ENCODE data around the gene CEACAM8. TPM values are rescaled to one million over a fixed set of nuclear protein-coding genes. Genes with fewer than 3 reads are reported as not detected.

The CEACAM8 gene
- total and polyA plus RNA-seq, 2 donors (not counting 1 experiment from before 2014, with no cell fraction given): not detected

DNA sequence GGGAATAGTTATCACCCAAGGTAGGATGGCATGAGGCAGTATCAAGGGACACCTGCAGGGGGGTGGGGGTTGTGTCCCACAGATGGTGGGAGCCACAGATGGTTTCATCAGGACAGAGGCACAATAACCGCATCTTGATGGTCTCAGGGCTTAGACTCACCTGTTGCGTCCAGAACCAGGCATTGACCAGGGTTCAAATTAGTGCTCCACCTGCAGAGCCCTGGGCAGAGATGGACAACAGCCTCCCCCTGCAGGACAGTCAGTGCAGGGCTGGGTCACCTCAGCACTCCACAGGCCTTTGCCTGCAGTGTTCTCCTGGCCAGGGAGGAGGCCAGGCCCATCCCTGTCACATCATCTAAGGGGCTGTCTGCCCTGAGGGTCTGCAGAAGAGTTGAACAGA lies 51.9 kb downstream of the CEACAM8 start:
- no peak overlapping the region for H3K9ac ChIP-seq (ENCODE audit: low read length)
- no peaks in the 10 kb centered on the region for H4K20me1 ChIP-seq (ENCODE audit: control insufficient read depth, insufficient read depth, low read length, poor library complexity, severe bottlenecking)
- Mint-ChIP-seq H3K9me3 (ENCODE audit: insufficient read depth) (no peaks in the 10 kb centered on the region), H3K4me3 (no peak overlapping the region), H3K27me3 (peaks cover 26% of the 10 kb centered on the region), H3K4me1 (no peaks in the 10 kb centered on the region), H3K27ac (no peak overlapping the region)
- no peaks in the 10 kb centered on the region for H3K36me3 ChIP-seq (replicated peaks in 1 of 2; ENCODE audit: control extremely low read depth in 1 of 2, control insufficient read depth in 1 of 2, extremely low read depth in 1 of 2, insufficient read depth in 2 of 2, low read length in 1 of 2)
- H3K9me3 ChIP-seq (ENCODE audit: control extremely low read depth in 1 of 3, control insufficient read depth in 2 of 3, insufficient read depth in 1 of 3, low read length in 2 of 3): no peaks in the 10 kb centered on the region
- ATAC-seq (ENCODE audit: low read depth) (no peak), DNase-seq (no peak)
- no peak for TF ChIP-seq EZH2 (IDR thresholded peaks at IDR 0.05; ENCODE audit: borderline replicate concordance, insufficient read depth, low read depth, low read length, poor library complexity, severe bottlenecking)
- TF ChIP-seq, protein P1, sequence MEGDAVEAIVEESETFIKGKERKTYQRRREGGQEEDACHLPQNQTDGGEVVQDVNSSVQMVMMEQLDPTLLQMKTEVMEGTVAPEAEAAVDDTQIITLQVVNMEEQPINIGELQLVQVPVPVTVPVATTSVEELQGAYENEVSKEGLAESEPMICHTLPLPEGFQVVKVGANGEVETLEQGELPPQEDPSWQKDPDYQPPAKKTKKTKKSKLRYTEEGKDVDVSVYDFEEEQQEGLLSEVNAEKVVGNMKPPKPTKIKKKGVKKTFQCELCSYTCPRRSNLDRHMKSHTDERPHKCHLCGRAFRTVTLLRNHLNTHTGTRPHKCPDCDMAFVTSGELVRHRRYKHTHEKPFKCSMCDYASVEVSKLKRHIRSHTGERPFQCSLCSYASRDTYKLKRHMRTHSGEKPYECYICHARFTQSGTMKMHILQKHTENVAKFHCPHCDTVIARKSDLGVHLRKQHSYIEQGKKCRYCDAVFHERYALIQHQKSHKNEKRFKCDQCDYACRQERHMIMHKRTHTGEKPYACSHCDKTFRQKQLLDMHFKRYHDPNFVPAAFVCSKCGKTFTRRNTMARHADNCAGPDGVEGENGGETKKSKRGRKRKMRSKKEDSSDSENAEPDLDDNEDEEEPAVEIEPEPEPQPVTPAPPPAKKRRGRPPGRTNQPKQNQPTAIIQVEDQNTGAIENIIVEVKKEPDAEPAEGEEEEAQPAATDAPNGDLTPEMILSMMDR (IDR thresholded peaks at IDR 0.05): no peak
- H3K4me3 ChIP-seq (ENCODE audit: control extremely low read depth in 1 of 5, extremely low read depth in 1 of 5, insufficient read depth in 1 of 5, low read depth in 2 of 5, low read length in 4 of 5): no peak overlapping the region
- no peak overlapping the region for H2AFZ ChIP-seq (ENCODE audit: insufficient read depth, low read depth, low read length, poor library complexity, severe bottlenecking)
- peaks cover 0 to 6% (median 3%) of the 10 kb centered on the region in 4 experiments for H3K27me3 ChIP-seq (replicated peaks in 1 of 4; ENCODE audit: control extremely low read depth in 1 of 4, control insufficient read depth in 3 of 4, insufficient read depth in 4 of 4, low read length in 3 of 4)
- H3K4me2 ChIP-seq (replicated peaks; ENCODE audit: low read depth, low read length, poor library complexity, severe bottlenecking): no peak overlapping the region
- intact Hi-C loops (cut with micrococcal nuclease): no loop called here
- H3K27ac ChIP-seq (ENCODE audit: low read length in 2 of 2): no peak overlapping the region
- 92% methylated on average over 2 of the region's 2 CpGs for WGBS (ENCODE audit: insufficient coverage)
- H3K79me2 ChIP-seq (ENCODE audit: control insufficient read depth, insufficient read depth, low read length): no peaks in the 10 kb centered on the region
- POLR2A ChIA-PET: no interaction called here
- H3K4me1 ChIP-seq (ENCODE audit: control insufficient read depth in 2 of 2, insufficient read depth in 2 of 2, low read length in 2 of 2): no peaks in the 10 kb centered on the region
- CTCF ChIA-PET: interaction anchor here (2.8 kb wide), 1 partner anchor 92 kb away, joined by 10 read pairs; no protein-coding TSS in a partner anchor

- no peaks in the 10 kb centered on the region for H3K9me3 Mint-ChIP-seq (ENCODE audit: insufficient read depth)
- H3K4me1 ChIP-seq (ENCODE audit: control insufficient read depth in 2 of 2, insufficient read depth in 2 of 2, low read length in 2 of 2): no peaks in the 10 kb centered on the region
- POLR2A ChIA-PET: no interaction called here
- TF ChIP-seq EZH2 (IDR thresholded peaks at IDR 0.05; ENCODE audit: borderline replicate concordance, insufficient read depth, low read depth, low read length, poor library complexity, severe bottlenecking): no peak
- TF ChIP-seq, protein P1 (IDR thresholded peaks at IDR 0.05): no peak
- H3K9ac ChIP-seq (ENCODE audit: low read length): no peak overlapping the region
- H3K4me3 ChIP-seq (ENCODE audit: control extremely low read depth in 1 of 5, extremely low read depth in 1 of 5, insufficient read depth in 1 of 5, low read depth in 2 of 5, low read length in 4 of 5): no peak overlapping the region
- no peak overlapping the region for H3K27ac ChIP-seq (ENCODE audit: low read length in 2 of 2)
- no peak overlapping the region for H3K4me2 ChIP-seq (replicated peaks; ENCODE audit: low read depth, low read length, poor library complexity, severe bottlenecking)
- no peak overlapping the region for H3K27ac Mint-ChIP-seq
- ATAC-seq (ENCODE audit: low read depth) (no peak), DNase-seq (no peak)
- H3K27me3 ChIP-seq (replicated peaks in 1 of 4; ENCODE audit: control extremely low read depth in 1 of 4, control insufficient read depth in 3 of 4, insufficient read depth in 4 of 4, low read length in 3 of 4): peaks cover 0 to 4% (median 0%) of the 10 kb centered on the region in 4 experiments
- H3K27me3 Mint-ChIP-seq: peaks cover 3% of the 10 kb centered on the region
- no peaks in the 10 kb centered on the region for H3K9me3 ChIP-seq (ENCODE audit: control extremely low read depth in 1 of 3, control insufficient read depth in 2 of 3, insufficient read depth in 1 of 3, low read length in 2 of 3)
- WGBS (ENCODE audit: insufficient coverage): 91% methylated on average over 7 of the region's 8 CpGs
- H3K4me3 Mint-ChIP-seq: no peak overlapping the region
- no peak overlapping the region for H2AFZ ChIP-seq (ENCODE audit: insufficient read depth, low read depth, low read length, poor library complexity, severe bottlenecking)
- CTCF ChIA-PET: interaction anchor here (0.6 to 2.8 kb wide), 4 partner anchors 52 to 101 kb away, joined by 3 to 10 read pairs (median 3); no protein-coding TSS in a partner anchor
- H3K79me2 ChIP-seq (ENCODE audit: control insufficient read depth, insufficient read depth, low read length): no peaks in the 10 kb centered on the region
- H3K4me1 Mint-ChIP-seq: no peaks in the 10 kb centered on the region
- no peaks in the 10 kb centered on the region for H4K20me1 ChIP-seq (ENCODE audit: control insufficient read depth, insufficient read depth, low read length, poor library complexity, severe bottlenecking)
- H3K36me3 ChIP-seq (replicated peaks in 1 of 2; ENCODE audit: control extremely low read depth in 1 of 2, control insufficient read depth in 1 of 2, extremely low read depth in 1 of 2, insufficient read depth in 2 of 2, low read length in 1 of 2): no peaks in the 10 kb centered on the region
- intact Hi-C loops (cut with micrococcal nuclease): no loop called here
These were observed 54.6 kb downstream of the CEACAM8 start for GRCh38 chr19:42540071-42540553.

Data from B cell (primary cell).